Body of pancreas (tissue), 4 donors: ENCODE results near the gene FOXP1.

Experiments
- CTCF ChIP-seq, 7 experiments: fragments of 450-650 bp in 4 of 7; fragments of 200-600 bp in 3 of 7; sonication (generic) in 3 of 7; IDR thresholded peaks; one replicate each; pipeline ENCODE4 v1.5.1; 2016 to 2019; ENCODE audit warnings: antibody characterized with exemption in 7 of 7
- POLR2A ChIP-seq, 3 donors: fragments of 450-650 bp; IDR thresholded peaks; one replicate each; pipeline ENCODE4 v1.6.1; 2016; ENCODE audit warnings: antibody characterized with exemption in 3 of 3, mild to moderate bottlenecking in 2 of 3

GRCh38 chr3:71307991-71308697 lies 275.4 kb downstream of the FOXP1 start:
- TF ChIP-seq CTCF (IDR thresholded peaks at IDR 0.05): no peak
- no peak for TF ChIP-seq POLR2A (IDR thresholded peaks at IDR 0.05)
